ENCODE data around the gene AKAP6. TPM values are rescaled to one million over a fixed set of nuclear protein-coding genes. Genes with fewer than 3 reads are reported as not detected.

AKAP6 gene
- 0.29 and 1.1 TPM in 2 replicates for total RNA-seq

GRCh38 chr14:32329146-32329545, at the start of gene AKAP6:
AKAP6 (plus strand) TSS chr14:32329298; CDS start chr14:32433494, 104,196 bp downstream.
- DNase-seq (ENCODE audit: extremely low read depth, low read depth, low spot score): no peak

GRCh38 chr14:32286602-32287001, 42.5 kb upstream of the AKAP6 start:
- DNase-seq (ENCODE audit: extremely low read depth, low read depth, low spot score): no peak

- no peak for DNase-seq (ENCODE audit: extremely low read depth, low read depth, low spot score)
These were observed 32.7 kb upstream of the AKAP6 start for GRCh38 chr14:32296366-32296765.

GRCh38 chr14:32298346-32298745, 30.8 kb upstream of the AKAP6 start:
- no peak for DNase-seq (ENCODE audit: extremely low read depth, low read depth, low spot score)

GRCh38 chr14:32300136-32300535, 29.0 kb upstream of the AKAP6 start:
- no peak for DNase-seq (ENCODE audit: extremely low read depth, low read depth, low spot score)

- DNase-seq (ENCODE audit: extremely low read depth, low read depth, low spot score): no peak
These were observed 25.2 kb upstream of the AKAP6 start for GRCh38 chr14:32303865-32304264.

GRCh38 chr14:32304296-32304695, 24.8 kb upstream of the AKAP6 start:
- no peak for DNase-seq (ENCODE audit: extremely low read depth, low read depth, low spot score)

GRCh38 chr14:32306549-32306948, 22.5 kb upstream of the AKAP6 start:
- no peak for DNase-seq (ENCODE audit: extremely low read depth, low read depth, low spot score)

GRCh38 chr14:32307881-32308582, 21.1 kb upstream of the AKAP6 start:
- DNase-seq (ENCODE audit: extremely low read depth, low read depth, low spot score): no peak

GRCh38 chr14:32310876-32311275, 18.2 kb upstream of the AKAP6 start:
- DNase-seq (ENCODE audit: extremely low read depth, low read depth, low spot score): no peak

- DNase-seq (ENCODE audit: extremely low read depth, low read depth, low spot score): no peak
These were observed 17.6 kb upstream of the AKAP6 start for GRCh38 chr14:32311294-32312009.

GRCh38 chr14:32312010-32312331, 17.1 kb upstream of the AKAP6 start:
- DNase-seq (ENCODE audit: extremely low read depth, low read depth, low spot score): no peak

- no peak for DNase-seq (ENCODE audit: extremely low read depth, low read depth, low spot score)
These were observed 15.2 kb upstream of the AKAP6 start for GRCh38 chr14:32313844-32314376.

GRCh38 chr14:32318087-32318795, 10.9 kb upstream of the AKAP6 start:
- no peak for DNase-seq (ENCODE audit: extremely low read depth, low read depth, low spot score)

- no peak for DNase-seq (ENCODE audit: extremely low read depth, low read depth, low spot score)
These were observed 9.6 kb upstream of the AKAP6 start for GRCh38 chr14:32319368-32320049.

GRCh38 chr14:32324601-32325000, 4.5 kb upstream of the AKAP6 start:
- no peak for DNase-seq (ENCODE audit: extremely low read depth, low read depth, low spot score)

- DNase-seq (ENCODE audit: extremely low read depth, low read depth, low spot score): no peak
These were observed 1.7 kb upstream of the AKAP6 start for GRCh38 chr14:32327255-32327961.

GRCh38 chr14:32329690-32330285, 690 bp downstream of the AKAP6 start:
- no peak for DNase-seq (ENCODE audit: extremely low read depth, low read depth, low spot score)

- no peak for DNase-seq (ENCODE audit: extremely low read depth, low read depth, low spot score)
These were observed 1.4 kb downstream of the AKAP6 start for GRCh38 chr14:32330351-32331111.

Measured in glomerular endothelial cell (primary cell).